HG03460 (cell line): ENCODE measurements around the gene SLC25A21.
"Not testable (repeated sequence)": the region's sequence is repeated elsewhere in the genome, so short reads cannot be mapped to it uniquely, and the experiment has no call there.

Source experiments
- ATAC-seq: cut with Tn5 transposase; IDR thresholded peaks from one replicate; pipeline ENCODE4 v1.9.1; 2021; ENCODE audit not compliant: unreplicated experiment

The SLC25A21 gene

GRCh38 chr14:36844443-36845195 lies 327.8 kb downstream of the SLC25A21 start:
- no peak for ATAC-seq

- no peak for ATAC-seq
Observed at GRCh38 chr14:36843410-36843809, 329.0 kb downstream of the SLC25A21 start.

DNA sequence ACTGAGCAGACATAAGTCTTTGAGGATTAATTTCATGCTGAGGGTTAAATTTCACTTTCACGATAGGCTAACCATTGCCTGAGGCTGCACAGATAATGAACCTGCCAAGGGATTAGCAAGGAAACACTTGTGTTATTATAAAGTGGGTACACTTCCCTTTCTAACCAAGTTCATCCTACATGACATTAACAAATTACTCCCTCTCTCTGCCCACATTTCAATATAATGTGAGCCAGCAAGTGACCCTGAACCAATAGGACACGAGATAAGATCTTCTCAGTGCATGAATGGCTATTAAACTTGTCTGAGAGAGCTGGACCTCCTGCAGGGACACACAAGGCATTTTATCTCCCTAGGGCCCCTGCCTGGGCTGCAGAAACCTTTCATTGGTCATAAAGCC lies 337.3 kb downstream of the SLC25A21 start:
- no peak for ATAC-seq

GRCh38 chr14:36834293-36834692 lies 338.1 kb downstream of the SLC25A21 start:
- no peak for ATAC-seq

DNA sequence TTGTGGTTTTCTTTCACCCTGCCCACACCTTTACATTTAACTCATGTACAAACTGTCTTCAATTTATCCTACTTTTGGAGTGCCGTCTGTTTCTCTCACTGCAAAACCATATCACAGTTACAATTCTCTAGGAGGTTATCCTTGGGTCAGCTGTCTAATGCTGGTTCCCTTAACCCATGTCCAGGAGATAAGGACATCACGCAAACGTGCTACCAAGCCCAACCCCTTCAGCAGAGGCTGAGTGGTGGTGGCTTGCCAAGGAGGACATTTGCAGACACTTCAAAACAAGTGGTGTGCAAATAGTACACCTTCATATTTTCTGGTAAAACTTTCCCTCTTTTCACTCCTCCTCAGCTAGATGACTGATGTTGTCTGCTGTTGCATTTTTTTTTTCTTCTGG lies 342.9 kb downstream of the SLC25A21 start:
- ATAC-seq = no peak

GRCh38 chr14:36827861-36828260 lies 344.5 kb downstream of the SLC25A21 start:
- no peak for ATAC-seq

- no peak for ATAC-seq
Observed at GRCh38 chr14:36826614-36827013, 345.8 kb downstream of the SLC25A21 start.

DNA sequence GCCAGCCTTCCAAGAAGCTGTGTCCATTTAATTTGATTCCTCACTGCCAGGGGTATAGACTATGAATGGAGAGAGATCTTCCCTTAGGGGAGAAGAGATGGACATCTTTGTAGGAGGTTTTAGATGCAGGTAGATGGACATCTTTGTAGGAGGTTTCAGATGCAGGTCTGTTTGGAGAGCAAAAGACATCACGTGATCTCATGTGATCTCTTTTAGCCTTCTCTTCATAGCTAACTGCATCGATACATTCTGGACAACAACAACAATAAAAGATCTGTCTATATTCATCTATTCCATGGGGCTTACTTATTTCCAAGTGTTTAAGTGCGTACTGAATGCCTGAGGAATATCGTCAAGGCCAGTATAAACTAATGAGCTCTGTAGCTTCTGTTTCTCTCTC lies 347.6 kb downstream of the SLC25A21 start:
- ATAC-seq = no peak

- no peak for ATAC-seq
Observed at GRCh38 chr14:36823651-36824050, 348.8 kb downstream of the SLC25A21 start.

- ATAC-seq = no peak
Observed at GRCh38 chr14:36822685-36823084, 349.7 kb downstream of the SLC25A21 start.

- ATAC-seq = no peak
Observed at GRCh38 chr14:36820901-36821300, 351.5 kb downstream of the SLC25A21 start.

DNA sequence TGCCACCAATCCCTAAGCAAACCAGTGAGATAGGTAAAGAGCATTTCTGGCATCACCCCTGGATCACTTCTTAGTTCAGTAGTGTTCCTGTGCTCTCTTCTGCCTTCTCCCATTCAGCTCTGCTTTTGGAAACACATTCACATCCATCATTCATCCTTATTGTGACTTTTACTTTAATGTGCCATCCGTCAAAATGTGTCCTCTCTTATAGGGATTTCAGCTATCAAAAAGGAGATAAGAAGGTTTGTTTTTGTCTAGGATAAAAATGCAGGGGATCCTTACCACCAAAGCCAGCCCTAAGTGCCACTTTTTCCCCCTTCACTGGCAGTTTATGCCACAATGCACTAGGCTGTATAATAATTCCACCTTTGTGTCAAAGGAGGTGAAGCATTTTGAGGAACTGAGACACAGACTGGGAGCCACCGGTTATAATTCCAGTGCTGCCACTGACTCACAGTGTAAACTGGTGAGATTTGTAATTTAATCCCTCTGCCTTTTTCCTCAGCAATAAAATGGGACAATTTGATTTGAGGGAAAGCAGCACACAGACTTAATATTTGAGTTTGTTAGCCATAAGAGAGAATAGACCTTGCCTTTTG lies 352.2 kb downstream of the SLC25A21 start:
- no peak for ATAC-seq

GRCh38 chr14:36818794-36819384 lies 353.5 kb downstream of the SLC25A21 start:
- ATAC-seq = no peak

DNA sequence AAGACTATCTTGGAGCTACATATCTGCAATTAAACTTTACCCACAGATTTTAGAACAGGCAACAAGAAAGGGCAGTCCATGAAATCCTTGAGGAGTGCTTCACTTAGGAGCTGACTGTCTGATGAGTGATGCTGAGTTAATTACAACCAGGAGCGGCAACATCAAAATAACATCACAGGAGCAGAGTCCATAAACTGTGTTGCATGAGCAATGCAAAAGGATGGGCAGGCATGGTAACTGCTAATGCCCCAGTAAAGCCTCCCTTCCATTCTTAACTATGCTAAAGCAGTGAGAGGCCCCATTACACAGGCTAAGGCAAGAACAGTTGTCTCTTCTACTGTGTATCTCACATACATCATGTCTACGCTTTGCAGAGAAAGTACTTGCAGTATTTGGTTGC lies 354.2 kb downstream of the SLC25A21 start:
- ATAC-seq = no peak

DNA sequence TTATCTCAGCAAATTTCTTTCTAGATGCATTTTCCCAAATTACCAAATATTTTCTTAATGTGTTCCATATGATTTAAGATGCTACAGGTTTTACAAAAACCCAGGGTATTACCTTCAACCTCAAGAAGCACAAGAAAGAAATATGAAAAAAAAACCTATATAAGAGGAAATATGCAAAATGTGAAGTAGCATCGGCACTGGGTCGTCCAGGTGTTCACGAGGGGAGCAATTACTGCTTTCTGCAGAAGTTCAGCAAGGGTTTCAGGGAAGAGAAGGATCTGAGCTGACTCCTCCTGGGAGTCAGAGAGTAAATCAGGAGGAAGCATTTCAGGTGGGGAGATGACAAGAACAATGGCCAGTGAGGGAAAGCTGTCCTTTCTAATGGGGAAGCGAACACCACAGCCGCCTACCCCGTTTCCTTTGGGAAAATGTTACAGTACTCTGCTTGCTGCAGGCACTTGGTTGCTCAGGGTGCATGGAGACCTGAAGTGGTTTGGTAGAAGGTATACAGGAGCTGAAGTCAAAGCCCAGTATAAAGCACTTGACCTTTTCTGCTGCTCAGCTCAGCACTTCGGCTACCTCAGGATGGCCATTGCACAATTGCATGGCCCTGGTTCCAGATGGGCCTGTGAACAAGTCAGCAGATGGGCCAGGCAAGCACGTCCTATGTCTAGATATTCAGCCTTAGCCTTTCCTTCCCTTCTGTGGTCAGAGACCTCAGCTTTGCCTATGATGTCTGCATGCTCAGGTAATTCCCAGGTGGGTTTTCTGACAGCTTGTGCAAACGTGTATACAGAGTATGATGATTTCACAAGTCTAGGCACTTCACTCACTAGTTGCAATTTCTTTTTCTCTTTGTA lies 355.1 kb downstream of the SLC25A21 start:
- ATAC-seq = no peak

DNA sequence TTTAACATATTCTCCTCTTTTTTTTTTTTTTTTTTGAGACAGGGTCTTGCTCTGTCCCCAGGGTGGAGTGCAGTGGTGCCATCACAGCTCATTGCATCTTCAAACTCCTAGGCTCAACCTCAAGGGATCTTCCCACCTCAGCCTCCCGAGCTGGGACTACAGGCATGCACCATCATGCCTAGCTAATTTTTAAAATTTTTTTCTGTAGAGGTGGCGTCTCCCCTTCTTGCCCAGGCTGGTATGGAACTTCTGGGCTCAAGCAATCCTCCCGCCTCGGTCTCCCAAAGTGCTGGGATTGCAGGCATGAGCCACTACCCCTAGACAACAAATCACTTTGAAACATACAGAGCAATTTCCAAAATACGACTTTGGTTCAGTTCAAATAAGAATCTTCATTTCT lies 355.9 kb downstream of the SLC25A21 start:
- no peak for ATAC-seq

DNA sequence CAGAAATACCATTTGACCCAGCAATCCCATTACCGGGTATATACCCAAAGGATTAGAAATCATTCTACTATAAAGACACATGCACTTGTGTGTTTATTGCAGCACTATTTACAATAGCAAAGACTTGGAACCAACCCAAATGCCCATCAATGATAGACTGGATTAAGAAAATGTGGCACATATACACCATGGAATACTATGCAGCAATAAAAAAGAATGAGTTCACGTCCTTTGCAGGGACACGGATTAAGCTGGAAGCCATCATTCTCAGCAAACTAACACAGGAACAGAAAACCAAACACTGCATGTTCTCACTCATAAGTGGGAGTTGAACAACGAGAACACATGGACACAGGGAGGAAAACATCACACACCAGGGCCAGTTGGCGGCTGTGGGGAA lies 357.6 kb downstream of the SLC25A21 start:
- ATAC-seq = not testable (repeated sequence)

GRCh38 chr14:36810209-36810608 lies 362.2 kb downstream of the SLC25A21 start:
- no peak for ATAC-seq

GRCh38 chr14:36807727-36808126 lies 364.7 kb downstream of the SLC25A21 start:
- no peak for ATAC-seq

GRCh38 chr14:36805131-36805559 lies 367.3 kb downstream of the SLC25A21 start:
- ATAC-seq = no peak

GRCh38 chr14:36797634-36798033 lies 374.8 kb downstream of the SLC25A21 start:
- ATAC-seq = no peak
